GM21786 (cell line): ENCODE measurements around the gene GAS7.

ENCODE experiments used
- ATAC-seq: cut with Tn5 transposase; IDR thresholded peaks from one replicate; pipeline ENCODE4 v1.9.1; 2021; ENCODE audit not compliant: unreplicated experiment

The GAS7 gene

DNA sequence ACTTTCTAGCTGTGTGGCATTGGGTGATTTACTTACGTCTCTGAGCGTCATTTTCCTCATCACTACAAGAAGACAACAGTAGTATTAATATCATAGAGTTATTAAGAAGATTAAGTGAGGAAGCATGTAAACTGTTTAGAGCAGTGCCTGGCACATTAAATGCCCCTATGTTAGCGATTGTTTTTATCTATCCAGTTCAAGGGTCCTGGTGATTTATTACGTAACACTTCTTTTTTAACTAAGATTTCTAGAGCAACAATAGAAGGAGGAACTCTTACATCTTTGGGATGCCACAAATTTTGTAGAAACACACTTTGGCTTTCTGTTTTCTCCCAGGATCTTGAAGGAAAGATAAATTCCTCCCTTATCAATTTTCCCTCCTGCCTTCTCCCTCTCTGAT, 3.3 kb upstream of the GAS7 start:
- ATAC-seq, result no peak

GRCh38 chr17:10200645-10201044, 2.2 kb upstream of the GAS7 start:
- no peak for ATAC-seq

GRCh38 chr17:10200016-10200415, 1.6 kb upstream of the GAS7 start:
- ATAC-seq, result no peak

DNA sequence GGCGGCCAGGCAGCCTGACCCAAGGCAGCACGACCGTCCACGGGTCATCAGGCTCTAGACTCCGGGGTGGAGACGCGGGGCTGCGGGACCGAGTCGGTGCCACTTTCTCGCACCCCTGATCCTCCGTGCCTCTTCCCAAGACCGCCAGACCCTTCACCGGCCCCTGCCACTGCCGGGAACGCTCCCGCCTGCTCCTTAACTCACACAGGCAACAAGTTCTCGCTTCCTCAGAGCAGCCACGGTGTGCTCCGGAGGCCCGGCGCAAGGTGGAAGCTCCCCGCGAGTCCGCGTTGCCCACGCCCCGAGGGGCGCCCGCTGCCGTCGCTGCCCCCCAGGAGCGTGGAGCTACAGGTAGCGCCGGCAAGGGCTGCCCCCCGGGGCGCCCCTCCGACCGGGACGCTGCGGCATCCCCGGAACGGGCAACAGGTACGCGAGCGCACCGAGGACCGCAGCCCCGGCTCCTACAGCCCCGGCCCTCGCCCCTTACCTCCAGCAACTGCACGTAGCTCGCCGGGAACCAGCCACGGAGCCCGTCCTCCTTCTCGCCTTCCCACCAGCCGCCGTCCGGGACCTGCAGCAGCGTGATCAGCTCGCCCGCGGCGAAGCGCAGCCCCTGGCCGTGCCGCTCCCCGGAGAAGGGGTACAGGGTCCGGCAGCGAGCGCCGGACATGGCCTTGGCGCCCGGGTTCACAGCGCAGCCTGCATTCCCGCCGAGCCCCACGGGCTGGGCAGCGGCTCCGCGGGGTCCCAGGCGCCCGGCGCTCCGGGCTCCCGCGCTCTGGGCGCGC, 491 bp downstream of the GAS7 start:
- peak; percentile 15 for ATAC-seq

DNA sequence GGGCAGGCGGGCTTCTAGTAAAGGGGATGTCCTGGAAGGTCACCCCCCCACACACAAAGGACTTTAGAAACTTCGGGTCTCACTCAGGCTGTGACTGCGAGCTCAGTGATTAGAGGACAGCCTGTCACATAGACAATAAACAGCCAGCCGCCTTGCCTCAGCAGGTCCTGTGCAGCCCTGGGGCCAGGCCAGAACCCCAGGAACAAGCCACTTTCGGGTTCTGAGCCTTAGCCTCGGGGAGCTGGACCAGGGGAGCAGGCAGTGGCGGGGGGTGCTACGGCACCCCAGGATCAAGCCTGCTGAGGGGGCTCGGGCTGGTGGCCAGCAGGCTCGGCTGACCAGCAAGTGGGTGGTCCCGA, 1.1 kb downstream of the GAS7 start:
- ATAC-seq, result no peak

DNA sequence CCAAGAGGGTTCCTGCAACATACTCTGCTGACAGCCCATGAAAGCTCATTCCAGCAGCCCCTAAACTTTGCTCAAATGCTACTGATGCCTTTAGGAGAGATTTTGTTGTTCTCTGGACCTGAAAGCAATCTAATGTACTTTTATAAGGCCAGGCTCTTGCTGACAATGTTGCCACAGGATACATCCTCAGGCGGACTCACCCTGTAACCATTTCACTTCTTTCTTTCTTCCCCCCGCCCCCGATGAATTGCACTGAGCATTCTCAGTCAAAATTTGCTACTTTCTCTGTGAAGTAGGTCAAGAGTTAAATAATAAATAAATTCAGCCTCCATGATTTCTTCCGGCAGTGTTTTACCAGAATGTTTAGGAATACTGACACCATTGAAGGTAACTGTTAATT, 1.5 kb downstream of the GAS7 start:
- no peak for ATAC-seq

- ATAC-seq, result no peak
Measured at GRCh38 chr17:10196384-10196895, 2.0 kb downstream of the GAS7 start.

GRCh38 chr17:10195090-10195805, 3.2 kb downstream of the GAS7 start:
- ATAC-seq, result no peak

- ATAC-seq, result no peak
Measured at GRCh38 chr17:10193632-10194031, 4.8 kb downstream of the GAS7 start.

- no peak for ATAC-seq
Measured at GRCh38 chr17:10192972-10193371, 5.4 kb downstream of the GAS7 start.

GRCh38 chr17:10192461-10192860, 5.9 kb downstream of the GAS7 start:
- no peak for ATAC-seq

GRCh38 chr17:10187456-10187855, 10.9 kb downstream of the GAS7 start:
- no peak for ATAC-seq

- no peak for ATAC-seq
Measured at GRCh38 chr17:10186771-10187410, 11.5 kb downstream of the GAS7 start.

GRCh38 chr17:10183931-10184930, 14.2 kb downstream of the GAS7 start:
- ATAC-seq, result no peak

DNA sequence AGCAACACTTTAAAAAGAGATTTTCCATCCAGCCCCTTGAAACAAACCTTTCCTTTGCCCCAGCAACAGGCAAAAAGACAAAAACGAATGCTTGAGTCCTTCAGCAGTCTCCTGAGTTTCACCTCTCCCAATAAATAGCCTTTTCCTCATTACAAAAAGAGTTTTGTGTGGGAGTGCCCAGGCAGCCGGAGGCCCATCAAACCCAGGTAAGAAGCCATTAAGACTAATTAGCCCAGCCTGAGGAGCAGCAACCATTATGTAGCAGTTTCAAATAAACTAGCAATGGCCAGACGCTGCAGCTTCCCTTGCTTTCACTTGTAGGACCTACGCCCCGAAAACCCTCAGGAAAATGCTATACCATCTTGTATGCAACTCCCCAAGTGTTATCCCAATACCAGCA, 15.6 kb downstream of the GAS7 start:
- ATAC-seq, result no peak

- ATAC-seq, result no peak
Measured at GRCh38 chr17:10178506-10178991, 19.9 kb downstream of the GAS7 start.

DNA sequence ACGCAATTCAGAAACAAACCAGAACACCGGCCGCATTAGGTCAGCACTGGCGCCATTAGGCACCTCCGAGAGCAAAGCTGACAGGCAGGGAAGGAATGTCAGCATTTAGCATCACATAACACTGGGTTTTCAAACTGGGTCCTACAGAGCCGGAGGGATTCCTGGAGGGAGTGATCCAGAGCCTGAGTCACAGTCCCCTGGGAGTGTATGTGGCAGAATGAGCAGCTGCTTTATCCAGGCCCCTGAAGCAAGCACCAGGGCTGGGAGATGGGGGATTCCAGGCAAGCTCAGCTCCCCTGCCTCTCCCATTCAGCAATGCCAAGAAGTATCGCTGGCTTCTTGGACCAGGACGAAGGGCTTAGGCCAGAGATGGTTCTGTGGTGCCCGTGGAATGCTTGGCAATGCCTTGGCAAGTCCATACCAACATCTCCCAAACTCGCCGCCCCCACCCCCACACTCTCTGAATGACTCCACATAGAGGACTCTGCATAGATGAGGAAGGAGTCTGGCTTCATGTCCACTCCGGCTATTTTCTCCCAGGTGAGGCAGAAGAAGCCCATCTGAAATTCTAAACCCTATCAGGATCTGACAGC, 20.4 kb downstream of the GAS7 start:
- no peak for ATAC-seq

DNA sequence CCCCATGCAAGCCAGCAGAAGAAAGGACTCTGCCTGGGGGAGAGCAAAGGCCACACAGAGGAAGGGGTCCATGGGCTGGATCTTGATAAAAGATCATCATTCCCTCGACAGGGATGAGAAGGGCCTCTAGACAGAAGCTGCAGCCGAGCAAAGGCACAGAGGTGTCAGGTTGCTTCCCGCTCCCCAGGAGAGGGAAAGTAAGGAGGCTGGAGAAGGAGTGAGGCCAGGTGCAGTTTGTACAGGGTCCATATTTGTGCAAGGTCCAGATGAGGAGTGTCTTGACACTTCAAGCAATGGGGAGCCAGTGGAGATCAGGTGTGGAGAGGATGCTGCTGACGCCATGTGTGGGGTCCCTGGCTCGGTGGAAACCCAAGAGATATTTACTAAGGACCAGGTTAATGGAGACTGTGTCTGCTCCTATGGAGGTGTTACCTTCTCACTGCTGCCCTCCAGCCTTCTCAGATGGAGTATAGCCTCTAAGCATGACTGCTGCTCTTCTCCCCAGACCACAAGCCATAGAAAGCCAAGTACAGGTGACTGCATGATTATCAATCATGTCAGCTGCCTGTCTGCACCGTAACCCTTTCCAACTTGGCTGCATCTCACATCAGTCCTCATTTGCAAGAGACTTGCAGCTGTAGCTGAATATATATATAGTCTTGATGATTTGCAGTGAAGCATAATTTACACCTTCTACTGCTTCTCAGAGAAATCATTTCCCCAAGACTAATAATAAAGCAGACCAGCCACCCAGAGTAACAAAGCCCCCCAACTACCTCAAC, 21.1 kb downstream of the GAS7 start:
- no peak for ATAC-seq

DNA sequence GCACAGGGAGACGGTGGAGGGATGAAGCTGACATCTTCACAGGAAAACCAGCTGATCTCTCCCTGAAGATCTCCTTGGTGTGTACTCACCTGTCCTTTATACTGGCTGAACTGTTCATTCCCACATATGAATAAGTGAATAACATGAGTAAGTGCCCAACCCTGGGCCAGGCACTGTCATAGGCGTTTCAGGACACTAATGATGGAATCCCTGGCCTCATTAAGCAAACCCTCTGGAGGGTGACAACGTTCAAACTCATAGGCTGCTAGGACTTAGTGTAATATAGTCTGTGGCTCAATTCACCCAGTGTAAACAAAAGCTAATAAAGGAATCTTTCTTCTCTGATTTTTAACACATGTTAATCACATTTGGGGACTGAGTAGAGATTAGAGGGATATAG, 24.5 kb downstream of the GAS7 start:
- no peak for ATAC-seq
